Esophagus muscularis mucosa (tissue), 4 donors: ENCODE results near the gene MTHFD2L.

Experiments used
- EP300 ChIP-seq: sonication (generic); formaldehyde crosslinking; IDR thresholded peaks from one replicate; pipeline ENCODE4 v1.6.1; 2017; ENCODE audit warnings: antibody characterized with exemption
- POLR2A ChIP-seq: fragments of 450-650 bp; IDR thresholded peaks from one replicate; pipeline ENCODE4 v1.6.1; 2017; ENCODE audit warnings: antibody characterized with exemption, moderate library complexity, mild to moderate bottlenecking, low read depth
- POLR2AphosphoS5 ChIP-seq, 2 donors: sonication (generic); formaldehyde crosslinking; IDR thresholded peaks; one replicate each; pipeline ENCODE4 v1.6.1; 2017; ENCODE audit warnings: antibody characterized with exemption in 2 of 2
- TF ChIP-seq, protein P1 (sequence below), 3 experiments: fragments of 200-600 bp in 2 of 3; fragments of 450-650 bp in 1 of 3; sonication (generic) in 2 of 3; IDR thresholded peaks; one replicate each; pipeline ENCODE4 v1.5.1; 2017 to 2019; ENCODE audit warnings: antibody characterized with exemption in 3 of 3, mild to moderate bottlenecking in 2 of 3, moderate library complexity in 1 of 3

DNA sequence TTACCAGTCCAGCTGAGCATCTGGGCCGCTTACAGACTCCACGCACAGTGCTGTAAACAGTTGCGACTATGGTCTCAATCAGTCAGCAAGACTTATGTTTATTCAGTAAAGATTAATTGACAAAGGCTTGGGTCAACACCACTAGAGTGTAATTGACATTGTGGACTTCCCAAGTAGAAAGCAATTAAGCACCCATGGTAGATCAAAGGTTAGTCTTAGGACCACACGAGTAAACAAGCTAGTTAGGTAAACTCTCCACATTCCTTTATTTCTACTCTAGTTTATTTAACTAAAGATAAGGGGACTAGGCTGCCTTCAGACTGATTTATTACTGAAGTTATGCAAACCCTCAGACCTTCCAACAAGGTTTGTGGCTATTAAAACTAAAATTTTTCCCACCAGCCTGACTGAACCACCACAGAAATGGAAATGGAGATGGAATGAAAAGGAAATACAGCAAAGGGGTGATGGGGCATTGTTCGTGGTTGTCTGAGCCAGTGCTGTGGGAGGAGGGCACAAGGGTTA lies 44.2 kb downstream of the MTHFD2L start:
- TF ChIP-seq, protein P1, sequence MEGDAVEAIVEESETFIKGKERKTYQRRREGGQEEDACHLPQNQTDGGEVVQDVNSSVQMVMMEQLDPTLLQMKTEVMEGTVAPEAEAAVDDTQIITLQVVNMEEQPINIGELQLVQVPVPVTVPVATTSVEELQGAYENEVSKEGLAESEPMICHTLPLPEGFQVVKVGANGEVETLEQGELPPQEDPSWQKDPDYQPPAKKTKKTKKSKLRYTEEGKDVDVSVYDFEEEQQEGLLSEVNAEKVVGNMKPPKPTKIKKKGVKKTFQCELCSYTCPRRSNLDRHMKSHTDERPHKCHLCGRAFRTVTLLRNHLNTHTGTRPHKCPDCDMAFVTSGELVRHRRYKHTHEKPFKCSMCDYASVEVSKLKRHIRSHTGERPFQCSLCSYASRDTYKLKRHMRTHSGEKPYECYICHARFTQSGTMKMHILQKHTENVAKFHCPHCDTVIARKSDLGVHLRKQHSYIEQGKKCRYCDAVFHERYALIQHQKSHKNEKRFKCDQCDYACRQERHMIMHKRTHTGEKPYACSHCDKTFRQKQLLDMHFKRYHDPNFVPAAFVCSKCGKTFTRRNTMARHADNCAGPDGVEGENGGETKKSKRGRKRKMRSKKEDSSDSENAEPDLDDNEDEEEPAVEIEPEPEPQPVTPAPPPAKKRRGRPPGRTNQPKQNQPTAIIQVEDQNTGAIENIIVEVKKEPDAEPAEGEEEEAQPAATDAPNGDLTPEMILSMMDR (IDR thresholded peaks at IDR 0.05), result no peak
- TF ChIP-seq EP300, result no peak
- TF ChIP-seq POLR2A, result no peak
- no peak for TF ChIP-seq POLR2AphosphoS5 (IDR thresholded peaks at IDR 0.05)
